SK-N-SH (cell line): Measurements from ENCODE around the gene ROBO1.

Experiments used
- ELF1 ChIP-seq: IDR thresholded peaks from 2 replicates; pipeline ENCODE4 v1.4.0; 2012
- FOXM1 ChIP-seq: IDR thresholded peaks from 2 replicates; pipeline ENCODE4 v1.4.0; 2012; ENCODE audit warnings: low read depth, mild to moderate bottlenecking
- GATA2 ChIP-seq: sonication (generic); formaldehyde crosslinking; IDR thresholded peaks from 2 replicates; pipeline ENCODE4 v1.5.0; 2020; ENCODE audit warnings: mild to moderate bottlenecking, missing genetic modification reagents
- RAD21 ChIP-seq: IDR thresholded peaks from 2 replicates; pipeline ENCODE4 v1.6.1; 2012; ENCODE audit warnings: mild to moderate bottlenecking, low read length
- RCOR1 ChIP-seq: fragments of 150-350 bp; IDR thresholded peaks from 2 replicates; pipeline ENCODE4 v1.6.1; 2017; ENCODE audit warnings: antibody characterized with exemption, low read length
- YY1 ChIP-seq: IDR thresholded peaks from 2 replicates; pipeline ENCODE4 v1.4.0; 2012; ENCODE audit warnings: low read depth, mild to moderate bottlenecking
- TF ChIP-seq, protein P1 (sequence below): fragments of 200-600 bp; sonication (generic); IDR thresholded peaks from 2 replicates; pipeline ENCODE4 v1.6.1; 2017; ENCODE audit warnings: antibody characterized with exemption, mild to moderate bottlenecking, moderate library complexity

DNA sequence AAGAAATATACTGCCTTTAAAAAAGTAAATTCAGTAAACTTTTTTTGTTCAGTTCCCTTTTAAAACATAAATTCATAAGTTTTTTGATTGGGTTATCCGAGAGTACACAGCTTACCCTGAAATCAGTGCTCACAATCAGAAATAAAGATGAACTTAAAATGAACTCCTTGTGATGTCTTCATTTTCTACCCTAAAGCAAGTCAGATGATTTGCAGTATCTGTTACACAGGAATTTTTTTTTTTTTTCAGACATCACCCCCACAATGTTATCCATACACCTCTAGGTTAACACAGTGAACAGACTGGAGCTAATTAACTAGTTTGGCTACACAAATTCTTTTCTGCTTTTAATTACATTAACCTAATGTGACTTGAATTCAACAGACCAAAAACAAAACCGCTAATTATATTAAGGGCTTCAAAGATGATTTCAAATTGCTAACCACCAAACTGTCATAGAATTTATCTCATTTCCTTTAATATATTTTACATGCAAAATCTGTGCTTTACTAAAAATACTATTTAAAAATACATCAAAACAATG, 1042.0 kb downstream of the ROBO1 start:
- TF ChIP-seq GATA2 (CRISPR knock-in tag) = no peak
- TF ChIP-seq, protein P1, sequence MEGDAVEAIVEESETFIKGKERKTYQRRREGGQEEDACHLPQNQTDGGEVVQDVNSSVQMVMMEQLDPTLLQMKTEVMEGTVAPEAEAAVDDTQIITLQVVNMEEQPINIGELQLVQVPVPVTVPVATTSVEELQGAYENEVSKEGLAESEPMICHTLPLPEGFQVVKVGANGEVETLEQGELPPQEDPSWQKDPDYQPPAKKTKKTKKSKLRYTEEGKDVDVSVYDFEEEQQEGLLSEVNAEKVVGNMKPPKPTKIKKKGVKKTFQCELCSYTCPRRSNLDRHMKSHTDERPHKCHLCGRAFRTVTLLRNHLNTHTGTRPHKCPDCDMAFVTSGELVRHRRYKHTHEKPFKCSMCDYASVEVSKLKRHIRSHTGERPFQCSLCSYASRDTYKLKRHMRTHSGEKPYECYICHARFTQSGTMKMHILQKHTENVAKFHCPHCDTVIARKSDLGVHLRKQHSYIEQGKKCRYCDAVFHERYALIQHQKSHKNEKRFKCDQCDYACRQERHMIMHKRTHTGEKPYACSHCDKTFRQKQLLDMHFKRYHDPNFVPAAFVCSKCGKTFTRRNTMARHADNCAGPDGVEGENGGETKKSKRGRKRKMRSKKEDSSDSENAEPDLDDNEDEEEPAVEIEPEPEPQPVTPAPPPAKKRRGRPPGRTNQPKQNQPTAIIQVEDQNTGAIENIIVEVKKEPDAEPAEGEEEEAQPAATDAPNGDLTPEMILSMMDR = no peak
- no peak; the same call in 1 of the 2 replicates for TF ChIP-seq RCOR1
- TF ChIP-seq FOXM1 = no peak
- TF ChIP-seq RAD21 = no peak
- TF ChIP-seq YY1 = no peak
- TF ChIP-seq ELF1 = no peak
